8988T (cell line): ENCODE results near the gene IL1RAPL1.

ENCODE experiments used
- DNase-seq: peaks from one replicate; pipeline ENCODE4 v3.0.0; 2011

The IL1RAPL1 gene

GRCh38 chrX:29136904-29137303, 549.7 kb downstream of the IL1RAPL1 start:
- no peak for DNase-seq

GRCh38 chrX:29138003-29138402, 550.8 kb downstream of the IL1RAPL1 start:
- DNase-seq = no peak

DNA sequence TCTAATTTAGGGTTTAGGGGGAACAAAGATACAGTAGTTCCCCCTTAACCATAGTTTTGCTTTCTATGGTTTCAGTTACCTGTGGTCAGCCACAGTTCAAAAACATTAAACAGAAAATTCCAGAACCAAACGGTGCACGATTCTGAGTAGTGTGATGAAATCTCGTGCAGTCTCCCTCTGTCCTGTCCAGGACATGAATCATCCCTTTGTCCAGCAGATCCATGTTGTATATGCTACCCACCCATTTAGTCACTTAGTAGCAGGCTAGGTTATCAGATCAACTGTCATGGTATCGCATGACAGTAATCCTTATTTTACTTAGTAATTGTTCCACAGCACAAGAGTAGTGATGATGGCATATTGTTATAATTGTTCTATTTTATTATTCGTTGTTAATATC, 556.1 kb downstream of the IL1RAPL1 start:
- DNase-seq = no peak

- DNase-seq = no peak
These were observed 556.5 kb downstream of the IL1RAPL1 start for GRCh38 chrX:29143756-29144155.

DNA sequence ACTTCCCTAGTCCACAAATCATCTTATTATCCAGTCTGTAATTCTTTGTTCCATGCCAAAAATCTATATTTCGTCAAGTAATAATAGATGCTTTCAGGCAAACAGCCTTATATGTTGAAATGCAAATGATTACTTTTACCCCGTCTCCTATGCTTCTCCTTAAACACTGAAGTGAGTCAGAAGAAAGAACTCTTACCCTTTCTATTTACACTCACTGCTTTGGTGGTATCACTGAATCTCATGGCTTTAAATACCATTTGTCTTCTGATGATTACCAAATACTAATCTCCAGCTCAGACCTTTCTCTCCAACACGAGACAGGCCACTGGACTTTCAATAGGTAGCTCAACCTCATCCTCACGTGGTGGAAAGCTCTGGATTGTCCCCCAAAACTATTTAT, 558.1 kb downstream of the IL1RAPL1 start:
- DNase-seq = no peak

DNA sequence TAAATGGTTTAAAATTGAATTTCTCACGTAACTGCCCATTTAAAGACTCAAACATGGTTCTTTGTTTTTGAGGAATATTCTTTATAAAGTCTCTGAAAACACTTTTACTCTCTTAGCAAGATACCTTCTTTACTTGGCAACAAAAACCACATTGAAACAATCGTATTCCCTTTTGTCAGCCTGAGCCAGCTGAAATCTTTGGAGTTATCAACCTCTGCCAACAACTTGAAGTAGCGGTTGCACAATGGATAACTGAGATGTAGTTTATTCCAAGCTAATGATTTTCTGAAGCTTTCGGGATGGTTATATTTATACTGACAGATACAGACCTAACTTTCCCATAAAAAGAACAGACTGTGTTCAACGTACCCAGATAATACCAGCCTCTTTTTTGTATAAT, 561.3 kb downstream of the IL1RAPL1 start:
- DNase-seq = no peak

DNA sequence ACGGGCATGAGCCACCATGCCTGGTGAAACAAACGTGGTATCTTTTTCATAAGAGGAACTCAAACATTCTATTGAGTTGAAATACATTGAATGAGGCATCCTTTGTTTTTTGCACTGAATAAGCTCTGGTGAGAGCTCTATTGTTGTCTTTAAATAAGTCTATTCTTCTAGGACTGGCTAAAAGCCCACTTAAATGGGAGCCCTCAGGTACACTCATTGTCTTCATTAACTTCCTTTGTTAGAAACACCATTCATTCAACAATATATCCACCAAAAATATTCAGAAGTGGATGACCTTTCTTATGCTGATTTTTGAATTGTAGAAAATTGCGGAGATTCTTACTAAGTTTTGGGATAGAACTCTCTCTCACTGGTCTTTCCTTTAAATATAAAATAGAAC, 568.0 kb downstream of the IL1RAPL1 start:
- DNase-seq = no peak

GRCh38 chrX:29172880-29173279, 585.6 kb downstream of the IL1RAPL1 start:
- no peak for DNase-seq

DNA sequence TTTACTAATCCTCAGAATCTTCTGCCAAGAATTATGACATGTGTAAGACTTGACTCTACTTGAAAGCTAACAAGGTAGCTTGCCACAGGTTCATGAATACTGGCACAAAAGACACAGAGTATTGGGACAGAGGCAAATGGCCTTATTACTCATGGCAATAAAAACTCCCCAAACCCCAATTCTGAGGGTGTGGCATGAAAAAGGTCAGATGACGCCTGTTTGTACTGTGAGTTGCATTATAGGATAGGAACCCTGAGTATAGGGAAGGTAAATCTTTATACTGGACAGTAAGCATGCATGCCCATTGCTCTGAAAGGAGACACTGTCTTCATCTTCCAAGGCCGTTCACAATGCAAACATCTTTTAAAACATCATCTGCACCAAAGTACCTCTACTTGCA, 600.0 kb downstream of the IL1RAPL1 start:
- no peak for DNase-seq

DNA sequence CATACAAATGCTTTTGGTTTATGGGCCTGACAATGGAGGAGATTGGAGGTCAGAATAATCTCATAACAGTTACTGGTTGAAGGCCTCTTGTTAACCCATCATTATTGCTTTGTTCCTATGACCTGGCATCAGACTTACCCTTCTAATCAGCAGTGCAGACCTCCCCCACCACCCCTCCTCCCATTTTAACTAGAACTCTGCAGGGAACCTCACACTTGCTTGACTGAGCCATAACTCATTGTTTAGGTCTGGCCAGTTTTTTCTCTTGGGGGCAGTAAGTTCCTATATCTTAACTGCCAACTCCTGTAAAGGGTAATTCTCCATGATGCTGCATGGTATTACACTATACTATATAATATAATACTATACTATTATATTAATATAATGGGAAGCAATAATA, 609.3 kb downstream of the IL1RAPL1 start:
- DNase-seq = no peak

GRCh38 chrX:29215251-29215650, 628.0 kb downstream of the IL1RAPL1 start:
- DNase-seq = no peak

DNA sequence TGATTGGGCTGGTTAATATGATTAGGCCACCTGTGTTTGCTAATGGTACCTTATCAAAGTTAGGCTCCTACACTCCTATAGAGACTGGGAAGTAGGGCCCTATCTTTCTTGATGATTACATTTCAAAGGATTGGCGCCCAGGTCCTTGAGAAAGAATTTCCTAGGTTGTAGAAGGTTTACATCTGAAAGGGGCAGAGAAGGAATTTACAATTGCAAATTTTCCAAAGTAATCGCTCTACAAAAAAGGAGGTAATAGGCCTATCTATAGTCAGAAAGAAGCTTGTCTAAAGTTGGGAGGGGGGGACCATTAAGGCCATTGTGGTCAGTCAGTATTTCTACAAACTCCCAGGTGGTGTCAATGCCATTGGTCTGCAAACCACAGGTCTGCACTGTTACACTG, 638.4 kb downstream of the IL1RAPL1 start:
- no peak for DNase-seq

GRCh38 chrX:29229802-29230201, 642.6 kb downstream of the IL1RAPL1 start:
- no peak for DNase-seq

- no peak for DNase-seq
These were observed 644.6 kb downstream of the IL1RAPL1 start for GRCh38 chrX:29231800-29232199.

GRCh38 chrX:29233592-29234183, 646.4 kb downstream of the IL1RAPL1 start:
- DNase-seq = no peak

GRCh38 chrX:29237972-29238371, 650.7 kb downstream of the IL1RAPL1 start:
- DNase-seq = no peak

- DNase-seq = no peak
These were observed 654.6 kb downstream of the IL1RAPL1 start for GRCh38 chrX:29241809-29242208.

DNA sequence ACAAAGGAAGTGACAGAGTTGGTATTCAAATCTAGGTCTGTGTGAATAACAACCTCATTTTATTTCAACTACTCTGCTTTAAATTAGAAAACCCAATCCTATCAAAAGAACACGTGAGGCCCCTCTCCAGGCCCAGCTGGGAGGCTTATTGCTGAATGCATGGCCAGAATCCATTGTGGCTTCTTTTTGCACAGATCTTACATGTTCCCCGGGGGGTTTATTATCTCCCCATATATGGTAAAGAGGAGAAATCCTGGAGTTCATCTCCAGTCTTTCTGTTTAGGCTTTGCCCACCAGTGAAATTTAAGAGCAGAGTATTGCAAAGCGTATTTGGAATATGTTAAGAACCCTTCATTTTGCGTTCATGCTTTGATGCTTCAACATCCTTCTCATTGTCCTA, 655.6 kb downstream of the IL1RAPL1 start:
- no peak for DNase-seq

- no peak for DNase-seq
These were observed 656.7 kb downstream of the IL1RAPL1 start for GRCh38 chrX:29243942-29244341.

GRCh38 chrX:29254515-29254914, 667.3 kb downstream of the IL1RAPL1 start:
- DNase-seq = no peak

GRCh38 chrX:29257521-29257920, 670.3 kb downstream of the IL1RAPL1 start:
- no peak for DNase-seq

- no peak for DNase-seq
These were observed 682.1 kb downstream of the IL1RAPL1 start for GRCh38 chrX:29269390-29269789.

DNA sequence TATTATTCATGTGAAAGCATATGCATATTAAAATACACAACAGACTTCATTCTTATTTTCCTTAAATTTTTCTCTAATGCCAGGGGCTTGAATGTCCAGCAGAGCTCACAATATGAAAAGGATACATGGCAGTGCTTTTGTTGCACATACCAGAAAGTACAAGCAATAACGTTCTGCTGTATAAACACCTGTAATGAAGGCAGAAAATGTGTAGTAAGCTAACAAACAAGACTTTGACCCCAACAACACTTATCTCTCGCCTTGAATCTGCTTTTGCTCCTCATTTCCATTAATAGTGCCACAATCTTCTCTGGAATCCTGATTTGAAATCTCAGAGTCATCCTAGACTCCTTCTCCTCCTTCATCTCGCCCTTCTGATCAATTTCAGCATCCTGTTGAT, 687.3 kb downstream of the IL1RAPL1 start:
- DNase-seq = no peak

- no peak for DNase-seq
These were observed 688.7 kb downstream of the IL1RAPL1 start for GRCh38 chrX:29275928-29276327.

- DNase-seq = no peak
These were observed 694.0 kb downstream of the IL1RAPL1 start for GRCh38 chrX:29281078-29281742.
